Peyer's patch (tissue), 4 donors: ENCODE measurements around the gene GTF3C1.

Source experiments
- POLR2A ChIP-seq, 2 donors: fragments of 450-650 bp; IDR thresholded peaks; one replicate each; pipeline ENCODE4 v1.5.1; 2017; ENCODE audit warnings: antibody characterized with exemption in 2 of 2, mild to moderate bottlenecking in 2 of 2, moderate library complexity in 2 of 2
- TF ChIP-seq, protein P1 (sequence below), 6 experiments: fragments of 450-650 bp in 4 of 6; fragments of 200-600 bp in 2 of 6; sonication (generic) in 1 of 6; IDR thresholded peaks; one replicate each; pipeline ENCODE4 v1.5.1; 2017 to 2019; ENCODE audit warnings: antibody characterized with exemption in 6 of 6, mild to moderate bottlenecking in 3 of 6, moderate library complexity in 1 of 6

DNA sequence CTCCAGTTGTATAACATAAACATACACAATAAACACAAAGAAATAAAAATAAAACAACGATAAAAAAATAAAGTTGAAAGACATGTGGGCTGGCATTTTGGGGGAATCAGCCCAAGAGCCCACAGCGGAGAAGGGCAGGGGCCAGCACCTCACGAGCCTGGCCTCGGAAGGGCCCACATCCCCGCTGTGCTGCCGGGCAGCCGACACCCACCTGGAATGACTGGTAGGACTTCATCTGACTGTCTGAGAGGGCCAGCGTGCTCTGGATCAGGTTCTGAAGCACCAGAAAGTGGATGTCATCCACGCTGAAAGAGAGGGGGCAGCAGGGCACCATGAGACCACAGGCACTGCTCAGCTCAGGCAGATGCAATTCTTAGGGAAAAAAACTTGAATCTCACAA lies 73.5 kb downstream of the GTF3C1 start:
- TF ChIP-seq, protein P1, sequence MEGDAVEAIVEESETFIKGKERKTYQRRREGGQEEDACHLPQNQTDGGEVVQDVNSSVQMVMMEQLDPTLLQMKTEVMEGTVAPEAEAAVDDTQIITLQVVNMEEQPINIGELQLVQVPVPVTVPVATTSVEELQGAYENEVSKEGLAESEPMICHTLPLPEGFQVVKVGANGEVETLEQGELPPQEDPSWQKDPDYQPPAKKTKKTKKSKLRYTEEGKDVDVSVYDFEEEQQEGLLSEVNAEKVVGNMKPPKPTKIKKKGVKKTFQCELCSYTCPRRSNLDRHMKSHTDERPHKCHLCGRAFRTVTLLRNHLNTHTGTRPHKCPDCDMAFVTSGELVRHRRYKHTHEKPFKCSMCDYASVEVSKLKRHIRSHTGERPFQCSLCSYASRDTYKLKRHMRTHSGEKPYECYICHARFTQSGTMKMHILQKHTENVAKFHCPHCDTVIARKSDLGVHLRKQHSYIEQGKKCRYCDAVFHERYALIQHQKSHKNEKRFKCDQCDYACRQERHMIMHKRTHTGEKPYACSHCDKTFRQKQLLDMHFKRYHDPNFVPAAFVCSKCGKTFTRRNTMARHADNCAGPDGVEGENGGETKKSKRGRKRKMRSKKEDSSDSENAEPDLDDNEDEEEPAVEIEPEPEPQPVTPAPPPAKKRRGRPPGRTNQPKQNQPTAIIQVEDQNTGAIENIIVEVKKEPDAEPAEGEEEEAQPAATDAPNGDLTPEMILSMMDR (IDR thresholded peaks at IDR 0.05), result no peak
- TF ChIP-seq POLR2A (IDR thresholded peaks at IDR 0.05), result no peak
